Brain microvascular endothelial cell (primary cell): ENCODE data around the gene ANGPTL2.

ENCODE experiments used
- DNase-seq: peaks from one replicate; pipeline ENCODE4 v3.0.0-alpha.2; 2020
- H3K27ac ChIP-seq: fragments of 250-450 bp; sonication (Bioruptor Pico); 2 replicates; pipeline ENCODE4 v1.5.1; 2020; ENCODE audit warnings: mild to moderate bottlenecking, moderate library complexity
- H3K27me3 ChIP-seq: fragments of 250-450 bp; sonication (Bioruptor Pico); replicated peaks from 2 replicates; pipeline ENCODE4 v1.5.1; 2020; ENCODE audit warnings: mild to moderate bottlenecking
- H3K36me3 ChIP-seq: fragments of 250-450 bp; sonication (Bioruptor Pico); replicated peaks from 2 replicates; pipeline ENCODE4 v1.5.1; 2020; ENCODE audit warnings: mild to moderate bottlenecking
- H3K4me3 ChIP-seq: 2 replicates; pipeline ENCODE4 v1.5.1; 2011; ENCODE audit warnings: low read depth, mild to moderate bottlenecking, control low read depth, low read length, moderate library complexity
- in situ Hi-C: cut with HindIII; loops from 2 replicates; pipeline ENCODE4 v1.10.0; 2017; ENCODE audit warnings: low sequenced_read_pairs, low pct_ligation_motif_present
- TF ChIP-seq, protein P1 (sequence below): IDR thresholded peaks from 2 replicates; pipeline ENCODE4 v1.5.1; 2011; ENCODE audit warnings: low read depth, mild to moderate bottlenecking, moderate library complexity, low read length, control low read depth, inconsistent platforms; ENCODE audit errors: missing control alignments

Gene ANGPTL2

DNA sequence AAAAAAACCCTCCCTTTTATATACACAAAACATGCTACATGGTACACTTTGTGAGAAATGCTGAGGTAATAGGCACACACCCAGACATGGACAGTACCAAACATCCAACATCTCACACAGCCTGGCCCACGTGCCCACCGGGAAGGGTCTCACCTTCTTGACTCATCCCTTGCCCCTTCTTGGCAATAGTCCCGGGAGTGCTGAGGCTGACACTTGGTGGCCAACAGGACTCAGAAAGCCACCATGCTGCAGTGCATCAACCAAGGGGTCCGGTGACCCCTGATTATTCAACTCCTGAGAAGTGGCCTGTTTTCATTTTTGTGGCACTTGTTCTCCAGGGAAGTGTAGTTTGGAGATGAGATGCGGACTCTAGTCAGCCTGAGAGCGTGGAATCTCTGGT lies 35.0 kb downstream of the ANGPTL2 start:
- TF ChIP-seq, protein P1, sequence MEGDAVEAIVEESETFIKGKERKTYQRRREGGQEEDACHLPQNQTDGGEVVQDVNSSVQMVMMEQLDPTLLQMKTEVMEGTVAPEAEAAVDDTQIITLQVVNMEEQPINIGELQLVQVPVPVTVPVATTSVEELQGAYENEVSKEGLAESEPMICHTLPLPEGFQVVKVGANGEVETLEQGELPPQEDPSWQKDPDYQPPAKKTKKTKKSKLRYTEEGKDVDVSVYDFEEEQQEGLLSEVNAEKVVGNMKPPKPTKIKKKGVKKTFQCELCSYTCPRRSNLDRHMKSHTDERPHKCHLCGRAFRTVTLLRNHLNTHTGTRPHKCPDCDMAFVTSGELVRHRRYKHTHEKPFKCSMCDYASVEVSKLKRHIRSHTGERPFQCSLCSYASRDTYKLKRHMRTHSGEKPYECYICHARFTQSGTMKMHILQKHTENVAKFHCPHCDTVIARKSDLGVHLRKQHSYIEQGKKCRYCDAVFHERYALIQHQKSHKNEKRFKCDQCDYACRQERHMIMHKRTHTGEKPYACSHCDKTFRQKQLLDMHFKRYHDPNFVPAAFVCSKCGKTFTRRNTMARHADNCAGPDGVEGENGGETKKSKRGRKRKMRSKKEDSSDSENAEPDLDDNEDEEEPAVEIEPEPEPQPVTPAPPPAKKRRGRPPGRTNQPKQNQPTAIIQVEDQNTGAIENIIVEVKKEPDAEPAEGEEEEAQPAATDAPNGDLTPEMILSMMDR, result no peak
- H3K36me3 ChIP-seq, result no peaks in the 10 kb centered on the region
- H3K27me3 ChIP-seq, result peaks cover 4% of the 10 kb centered on the region
- no peak overlapping the region for H3K27ac ChIP-seq
- in situ Hi-C loops, result no loop called here
- H3K4me3 ChIP-seq, result no peak overlapping the region
- no peak for DNase-seq

DNA sequence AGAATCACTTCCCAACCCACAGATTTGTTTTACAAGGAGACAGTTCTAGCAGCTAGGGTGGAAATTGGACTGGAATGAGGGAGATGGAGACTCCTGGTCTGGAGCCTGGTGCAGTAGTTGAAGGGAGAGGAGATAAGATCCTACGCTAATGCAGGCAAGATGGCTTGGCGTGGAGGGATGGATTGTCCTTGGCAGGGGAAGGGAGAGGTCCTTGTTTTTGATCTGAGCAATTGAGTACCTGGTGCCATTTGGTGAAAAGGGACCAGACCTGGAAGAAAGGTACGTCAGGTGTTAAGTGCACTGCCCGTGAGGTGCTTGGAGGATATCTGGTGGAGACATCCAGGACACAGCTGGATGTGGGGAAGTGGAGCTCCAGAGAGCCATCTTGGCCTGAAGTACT lies 35.7 kb downstream of the ANGPTL2 start:
- in situ Hi-C loops, result no loop called here
- no peaks in the 10 kb centered on the region for H3K36me3 ChIP-seq

DNA sequence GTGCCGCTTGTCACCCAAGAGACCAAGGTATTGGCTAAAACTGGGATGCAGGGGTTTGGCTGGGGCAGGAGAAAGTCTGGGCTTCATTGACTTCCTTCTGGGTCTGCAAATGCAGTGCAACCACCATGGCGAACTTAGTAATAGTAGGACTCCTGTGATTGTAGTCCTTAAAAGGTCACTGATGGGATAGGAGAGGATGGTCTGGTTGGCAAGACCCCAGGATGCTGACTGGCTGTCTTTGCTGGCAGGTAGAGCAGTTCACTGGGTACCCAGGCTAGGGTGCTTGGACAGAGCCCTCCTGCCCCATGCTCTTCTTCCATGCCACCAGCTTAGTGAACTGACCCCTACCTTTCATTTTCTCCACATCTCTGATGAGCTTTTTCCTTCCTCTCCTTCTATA lies 37.2 kb downstream of the ANGPTL2 start:
- Histone ChIP-seq H3K4me3 (no peak overlapping the region), H3K27ac (no peak overlapping the region), H3K36me3 (no peaks in the 10 kb centered on the region), H3K27me3 (peaks cover 4% of the 10 kb centered on the region)
- in situ Hi-C loops, result no loop called here
- TF ChIP-seq, protein P1, result no peak
- no peak for DNase-seq

More for the DNA sequence above, 35.7 kb downstream of the ANGPTL2 start:
- DNase-seq, result no peak
- Histone ChIP-seq H3K27me3 (peaks cover 4% of the 10 kb centered on the region), H3K27ac (no peak overlapping the region), H3K4me3 (no peak overlapping the region)
- TF ChIP-seq, protein P1, result no peak

DNA sequence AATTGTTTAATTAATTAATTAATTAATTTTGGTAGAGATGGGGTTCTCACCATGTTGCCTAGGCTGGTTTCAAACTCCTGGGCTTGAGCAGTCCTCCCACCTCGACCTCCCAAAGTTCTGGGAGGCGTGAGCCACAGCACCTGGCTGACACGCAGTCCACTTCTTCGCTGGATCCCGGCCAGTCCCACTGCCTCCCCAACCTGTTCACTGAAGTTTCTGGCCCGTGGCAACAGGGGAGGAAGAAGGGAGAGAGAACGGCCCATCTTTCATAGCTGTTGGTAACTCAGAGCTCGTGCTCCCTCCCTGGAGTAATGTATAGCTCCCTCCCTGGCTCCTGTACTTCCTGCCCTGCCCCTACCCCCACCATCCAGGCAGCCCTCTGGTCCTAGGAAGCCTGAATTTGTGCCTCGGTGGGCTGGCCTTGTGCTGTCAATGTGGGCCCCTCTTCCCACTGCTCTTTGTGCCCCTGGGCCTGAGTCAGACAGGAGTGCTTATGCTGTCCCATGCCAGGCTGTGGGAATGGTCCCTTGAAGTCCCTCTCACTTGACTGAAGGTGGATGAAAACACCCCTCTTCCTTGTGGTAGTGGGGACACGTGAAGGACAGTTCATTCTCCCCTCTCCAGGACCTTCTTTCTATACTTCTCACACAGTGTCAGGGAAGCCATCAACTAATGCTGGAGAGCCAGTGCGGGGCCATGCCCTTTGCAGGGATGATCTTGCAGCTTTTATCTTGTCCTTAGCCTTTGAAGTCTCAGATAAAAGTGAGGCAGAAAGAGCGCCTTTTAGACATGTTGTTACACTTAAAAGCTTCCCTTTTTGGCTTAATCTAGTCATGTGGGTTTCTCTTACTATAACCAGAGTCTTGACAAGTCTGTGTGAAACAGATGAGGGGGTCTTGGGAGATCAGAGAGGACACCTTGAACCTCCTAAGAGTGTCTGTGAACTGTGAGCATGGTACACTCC lies 38.1 kb downstream of the ANGPTL2 start:
- no peak for DNase-seq
- H3K4me3 ChIP-seq, result no peak overlapping the region
- no peaks in the 10 kb centered on the region for H3K36me3 ChIP-seq
- no peak overlapping the region for H3K27ac ChIP-seq
- H3K27me3 ChIP-seq, result peaks cover 4% of the 10 kb centered on the region
- TF ChIP-seq, protein P1, result no peak
- in situ Hi-C loops, result no loop called here

DNA sequence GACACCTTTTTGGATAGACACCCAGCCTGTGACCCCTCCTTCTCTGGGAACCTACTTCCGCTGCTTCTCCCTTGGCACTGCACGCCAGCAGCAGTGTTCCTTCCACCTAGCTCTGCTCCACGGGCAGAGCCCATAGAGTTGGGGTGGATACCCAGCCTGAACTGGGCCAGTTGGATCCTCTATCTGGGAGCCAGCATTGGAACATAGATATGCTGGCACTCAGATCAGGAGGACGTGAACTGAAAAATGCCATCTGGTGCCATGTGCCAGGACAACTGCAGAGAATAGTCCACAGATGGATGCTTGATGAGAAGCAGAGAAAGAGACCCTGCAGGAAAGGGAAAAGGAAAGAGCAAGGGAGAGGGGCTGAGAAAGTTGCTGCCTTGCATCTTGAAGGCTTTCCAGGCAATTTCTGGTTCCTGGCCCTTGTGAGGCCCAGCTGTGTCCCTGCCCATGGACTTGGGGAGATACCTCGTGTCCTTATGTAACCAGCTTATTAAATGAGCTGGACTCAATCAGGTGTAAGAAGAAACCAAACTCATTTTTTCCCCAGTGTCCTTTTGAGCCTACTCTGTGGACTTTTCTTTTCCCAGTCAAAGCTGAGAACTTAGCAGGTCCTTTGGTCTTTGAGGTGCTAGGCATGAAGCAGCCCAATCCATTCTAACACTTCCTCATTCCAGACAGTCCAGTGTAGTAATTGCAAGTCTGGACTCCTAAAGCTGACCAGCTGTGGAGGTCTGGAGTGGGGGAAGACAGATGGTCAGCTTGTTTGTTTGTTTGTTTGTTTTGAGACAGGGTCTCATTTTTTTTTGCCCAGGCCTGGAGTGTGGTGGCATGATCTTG lies 39.1 kb downstream of the ANGPTL2 start:
- TF ChIP-seq, protein P1, result no peak
- Histone ChIP-seq H3K27ac (no peak overlapping the region), H3K27me3 (peaks cover 4% of the 10 kb centered on the region), H3K36me3 (no peaks in the 10 kb centered on the region), H3K4me3 (no peak overlapping the region)
- no peak for DNase-seq
- in situ Hi-C loops, result no loop called here
